Effector memory CD4-positive, alpha-beta T cell (primary cell): ENCODE measurements around the gene TRIM58.

Experiments
- DNase-seq, 3 donors: peaks; one replicate each; pipeline ENCODE4 v3.0.0-alpha.2; 2020
- H3K27ac ChIP-seq: 2 replicates; pipeline ENCODE4 v1.7.0; 2013; ENCODE audit warnings: mild to moderate bottlenecking, low read length, moderate library complexity; ENCODE audit not compliant: insufficient read depth, poor library complexity, severe bottlenecking
- H3K27me3 ChIP-seq: replicated peaks from 2 replicates; pipeline ENCODE4 v1.7.0; 2013; ENCODE audit warnings: mild to moderate bottlenecking, low read length; ENCODE audit not compliant: insufficient read depth, control insufficient read depth, poor library complexity, severe bottlenecking
- H3K36me3 ChIP-seq: 2 replicates; pipeline ENCODE4 v1.7.0; 2013; ENCODE audit warnings: mild to moderate bottlenecking, low read length, moderate library complexity; ENCODE audit not compliant: control insufficient read depth, insufficient read depth
- H3K4me1 ChIP-seq: 2 replicates; pipeline ENCODE4 v1.7.0; 2013; ENCODE audit warnings: low read length, mild to moderate bottlenecking; ENCODE audit not compliant: control insufficient read depth, insufficient read depth, poor library complexity, severe bottlenecking
- H3K4me3 ChIP-seq: 2 replicates; pipeline ENCODE4 v1.7.0; 2013; ENCODE audit warnings: low read length, low read depth, mild to moderate bottlenecking; ENCODE audit not compliant: insufficient read depth, poor library complexity, severe bottlenecking
- H3K9me3 ChIP-seq: 2 replicates; pipeline ENCODE4 v1.7.0; 2013; ENCODE audit warnings: mild to moderate bottlenecking, low read length, moderate library complexity; ENCODE audit not compliant: control insufficient read depth
- total RNA-seq, 3 donors: gene quantifications; one replicate each; lab custom pipeline; 2026; lab: John Stamatoyannopoulos, UW

TRIM58 gene, protein sequence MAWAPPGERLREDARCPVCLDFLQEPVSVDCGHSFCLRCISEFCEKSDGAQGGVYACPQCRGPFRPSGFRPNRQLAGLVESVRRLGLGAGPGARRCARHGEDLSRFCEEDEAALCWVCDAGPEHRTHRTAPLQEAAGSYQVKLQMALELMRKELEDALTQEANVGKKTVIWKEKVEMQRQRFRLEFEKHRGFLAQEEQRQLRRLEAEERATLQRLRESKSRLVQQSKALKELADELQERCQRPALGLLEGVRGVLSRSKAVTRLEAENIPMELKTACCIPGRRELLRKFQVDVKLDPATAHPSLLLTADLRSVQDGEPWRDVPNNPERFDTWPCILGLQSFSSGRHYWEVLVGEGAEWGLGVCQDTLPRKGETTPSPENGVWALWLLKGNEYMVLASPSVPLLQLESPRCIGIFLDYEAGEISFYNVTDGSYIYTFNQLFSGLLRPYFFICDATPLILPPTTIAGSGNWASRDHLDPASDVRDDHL
- total RNA-seq = 0 to 0.19 (median 0.09) reads per million in 3 donors

DNA sequence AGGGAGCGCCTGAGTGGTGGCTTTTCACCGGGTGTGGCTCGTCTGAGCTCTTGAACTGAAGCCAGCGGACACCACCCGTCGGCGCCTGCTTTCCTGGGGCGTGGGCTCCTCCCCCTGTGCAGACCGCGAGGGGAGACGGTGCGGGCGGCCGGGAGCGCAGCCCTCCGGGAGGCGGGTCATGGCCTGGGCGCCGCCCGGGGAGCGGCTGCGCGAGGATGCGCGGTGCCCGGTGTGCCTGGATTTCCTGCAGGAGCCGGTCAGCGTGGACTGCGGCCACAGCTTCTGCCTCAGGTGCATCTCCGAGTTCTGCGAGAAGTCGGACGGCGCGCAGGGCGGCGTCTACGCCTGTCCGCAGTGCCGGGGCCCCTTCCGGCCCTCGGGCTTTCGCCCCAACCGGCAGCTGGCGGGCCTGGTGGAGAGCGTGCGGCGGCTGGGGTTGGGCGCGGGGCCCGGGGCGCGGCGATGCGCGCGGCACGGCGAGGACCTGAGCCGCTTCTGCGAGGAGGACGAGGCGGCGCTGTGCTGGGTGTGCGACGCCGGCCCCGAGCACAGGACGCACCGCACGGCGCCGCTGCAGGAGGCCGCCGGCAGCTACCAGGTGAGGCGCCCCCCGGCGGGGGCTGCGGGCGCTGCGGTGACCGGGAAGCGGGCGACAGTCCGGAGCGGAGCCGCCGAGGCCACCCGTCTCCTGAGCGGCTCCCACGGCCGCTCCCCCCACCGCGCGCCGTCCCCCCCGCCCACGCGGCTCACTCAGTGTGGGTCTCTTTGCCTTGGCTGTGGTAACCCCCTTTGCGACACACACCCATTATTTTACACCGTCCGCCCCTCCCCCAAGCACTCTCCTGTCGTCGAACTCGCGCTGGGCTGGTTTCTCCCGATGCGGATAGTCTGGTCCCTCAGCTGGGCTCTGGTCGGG is at the start of gene TRIM58:
TSS of gene TRIM58 (plus strand) at position 119 of the 916 bp plus-strand sequence. CDS start at position 179, 60 bp downstream.
- H3K27me3 ChIP-seq = peaks cover 5% of the 10 kb centered on the region
- H3K4me1 ChIP-seq = peaks cover 6% of the 10 kb centered on the region
- no peak for DNase-seq
- no peaks in the 10 kb centered on the region for H3K9me3 ChIP-seq
- H3K36me3 ChIP-seq = no peaks in the 10 kb centered on the region
- H3K27ac ChIP-seq = no peak within 1 kb of the TSS
- peak within 1 kb of the TSS; percentile 40 for H3K4me3 ChIP-seq

DNA sequence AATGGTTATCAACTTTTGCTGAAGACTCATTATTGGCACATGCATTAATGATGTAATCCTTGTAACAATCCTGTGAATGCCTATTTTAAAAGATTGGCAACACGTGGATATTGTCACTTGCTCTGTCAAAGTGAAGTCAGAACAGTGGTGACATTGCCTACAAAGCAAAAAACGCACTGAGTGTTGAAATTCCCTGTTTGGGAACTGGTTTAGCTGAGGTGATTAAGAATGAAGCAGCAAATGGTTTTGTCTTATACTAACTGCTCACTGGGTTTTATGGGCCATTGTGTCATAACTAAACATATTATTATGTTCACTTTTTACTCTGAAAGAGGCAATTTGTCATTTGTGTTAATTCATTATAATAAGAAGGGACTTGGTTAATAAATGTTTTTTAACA is 44.4 kb upstream of the TRIM58 start:
- no peaks in the 10 kb centered on the region for H3K27me3 ChIP-seq
- H3K27ac ChIP-seq = no peak overlapping the region
- no peaks in the 10 kb centered on the region for H3K9me3 ChIP-seq
- no peak overlapping the region for H3K4me3 ChIP-seq
- no peaks in the 10 kb centered on the region for H3K4me1 ChIP-seq
- H3K36me3 ChIP-seq = no peaks in the 10 kb centered on the region
- DNase-seq = no peak

DNA sequence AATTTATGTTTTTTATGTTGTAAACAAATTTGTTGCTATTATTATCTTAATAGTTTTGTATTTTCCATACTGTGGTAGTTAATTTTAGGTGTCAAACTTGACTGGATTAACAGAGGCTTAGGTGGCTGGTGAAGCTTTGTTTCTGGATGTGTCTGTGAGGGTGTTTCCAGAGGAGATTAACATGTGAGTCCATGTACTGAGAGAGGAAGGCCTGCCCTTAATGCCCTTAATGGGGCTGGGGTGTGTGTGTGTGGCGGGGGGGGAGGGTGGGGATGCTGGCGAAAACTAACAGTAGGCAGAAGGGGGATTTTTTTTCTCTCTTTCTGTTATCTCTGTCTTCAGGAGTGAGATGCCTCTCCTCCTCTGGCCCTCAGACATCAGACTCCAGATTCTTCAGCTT is 34.9 kb upstream of the TRIM58 start:
- Histone ChIP-seq H3K4me1 (no peaks in the 10 kb centered on the region), H3K4me3 (no peak overlapping the region), H3K9me3 (no peaks in the 10 kb centered on the region), H3K36me3 (no peaks in the 10 kb centered on the region), H3K27me3 (no peaks in the 10 kb centered on the region), H3K27ac (no peak overlapping the region)
- no peak for DNase-seq

DNA sequence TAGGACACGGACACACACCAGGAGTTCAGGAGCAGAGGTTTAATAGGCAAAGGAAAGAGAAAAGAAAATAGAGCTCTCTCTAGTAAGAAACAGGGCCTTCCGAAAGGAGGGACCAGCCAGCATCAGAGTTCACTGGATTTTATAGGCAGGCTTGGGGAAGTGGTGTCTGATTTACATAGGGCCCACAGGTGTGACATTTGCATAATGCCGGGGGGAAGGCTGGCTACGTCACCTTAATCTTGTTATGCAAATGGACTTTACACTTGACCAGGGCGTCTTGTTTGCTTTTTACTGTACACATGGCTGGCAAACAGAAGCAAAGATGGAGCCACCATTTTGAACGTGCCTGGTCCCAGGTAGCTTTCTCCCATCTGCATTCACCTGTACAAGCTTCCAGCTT is 33.0 kb upstream of the TRIM58 start, which contains the start of gene OR14A16:
TSS of gene OR14A16 (minus strand) at position 97 of the 400 bp plus-strand sequence. CDS start 8,390 bp downstream, outside the sequence.
- no peak within 1 kb of the TSS for H3K4me3 ChIP-seq
- H3K36me3 ChIP-seq = no peaks in the 10 kb centered on the region
- H3K9me3 ChIP-seq = no peaks in the 10 kb centered on the region
- H3K4me1 ChIP-seq = no peaks in the 10 kb centered on the region
- no peak within 1 kb of the TSS for H3K27ac ChIP-seq
- DNase-seq = no peak
- H3K27me3 ChIP-seq = no peaks in the 10 kb centered on the region

DNA sequence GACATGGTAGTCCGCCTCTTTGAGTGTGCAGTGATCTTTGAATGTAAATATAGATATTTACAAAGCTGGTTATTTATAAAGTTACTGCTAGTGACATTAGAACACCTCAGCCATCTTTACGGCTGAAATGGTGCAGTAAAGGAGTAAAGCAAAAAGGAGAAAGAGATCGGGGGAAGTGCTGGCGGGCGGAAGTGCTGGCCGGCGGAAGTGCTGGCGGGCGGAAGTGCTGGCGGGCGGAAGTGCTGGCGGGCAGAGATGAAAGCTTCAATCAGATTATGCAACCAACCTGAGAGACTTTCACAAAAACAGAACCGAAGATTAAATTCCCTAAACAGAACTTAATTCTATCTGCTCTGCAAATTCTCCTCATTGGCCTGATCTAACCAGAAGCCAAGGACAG is 31.6 kb upstream of the TRIM58 start:
- no peaks in the 10 kb centered on the region for H3K9me3 ChIP-seq
- no peaks in the 10 kb centered on the region for H3K4me1 ChIP-seq
- no peaks in the 10 kb centered on the region for H3K27me3 ChIP-seq
- no peak overlapping the region for H3K27ac ChIP-seq
- no peak for DNase-seq
- H3K4me3 ChIP-seq = no peak overlapping the region
- no peaks in the 10 kb centered on the region for H3K36me3 ChIP-seq

DNA sequence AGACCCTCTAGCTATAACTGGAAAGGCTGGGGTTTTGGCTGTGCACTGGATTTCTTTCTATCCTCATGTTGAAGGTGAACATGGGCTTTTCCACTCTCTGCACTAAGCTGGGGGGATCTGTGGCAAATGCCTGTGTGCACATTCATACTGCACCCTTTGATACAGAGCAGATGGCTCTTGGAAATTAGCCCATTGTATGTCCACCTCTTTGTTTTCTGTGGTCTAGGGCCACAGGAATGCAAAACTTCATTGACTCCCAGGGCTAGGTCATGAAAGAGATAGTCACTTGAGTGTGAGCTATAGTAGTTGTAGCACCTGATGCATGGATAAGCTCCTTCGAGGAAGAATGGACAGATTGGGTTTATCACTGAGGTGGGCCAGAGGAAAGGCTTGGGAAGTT is 27.3 kb upstream of the TRIM58 start:
- Histone ChIP-seq H3K36me3 (no peaks in the 10 kb centered on the region), H3K4me3 (no peak overlapping the region), H3K9me3 (no peaks in the 10 kb centered on the region), H3K27me3 (no peaks in the 10 kb centered on the region), H3K27ac (no peak overlapping the region), H3K4me1 (no peaks in the 10 kb centered on the region)
- no peak for DNase-seq

DNA sequence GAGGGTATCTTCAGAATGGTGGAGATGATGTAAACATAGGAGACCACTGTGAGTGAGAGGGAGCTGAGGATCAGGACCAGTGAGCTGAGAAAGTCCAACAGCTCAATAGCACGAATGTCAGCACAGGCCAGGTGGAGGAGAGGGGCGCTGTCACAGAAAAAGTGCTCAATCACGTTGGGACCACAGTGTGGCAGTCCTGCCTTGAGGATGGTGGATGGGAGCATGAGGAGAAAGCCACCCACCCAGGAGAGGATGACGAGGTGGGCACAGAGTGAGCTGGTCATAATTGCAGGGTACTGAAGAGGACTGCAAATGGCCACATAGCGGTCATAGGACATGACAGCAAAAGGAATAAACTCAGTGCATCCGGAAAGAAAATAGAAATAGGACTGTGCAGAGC is 23.4 kb upstream of the TRIM58 start:
- Histone ChIP-seq H3K4me1 (no peaks in the 10 kb centered on the region), H3K27me3 (no peaks in the 10 kb centered on the region), H3K36me3 (no peaks in the 10 kb centered on the region), H3K9me3 (no peaks in the 10 kb centered on the region), H3K4me3 (no peak overlapping the region), H3K27ac (no peak overlapping the region)
- DNase-seq = no peak

DNA sequence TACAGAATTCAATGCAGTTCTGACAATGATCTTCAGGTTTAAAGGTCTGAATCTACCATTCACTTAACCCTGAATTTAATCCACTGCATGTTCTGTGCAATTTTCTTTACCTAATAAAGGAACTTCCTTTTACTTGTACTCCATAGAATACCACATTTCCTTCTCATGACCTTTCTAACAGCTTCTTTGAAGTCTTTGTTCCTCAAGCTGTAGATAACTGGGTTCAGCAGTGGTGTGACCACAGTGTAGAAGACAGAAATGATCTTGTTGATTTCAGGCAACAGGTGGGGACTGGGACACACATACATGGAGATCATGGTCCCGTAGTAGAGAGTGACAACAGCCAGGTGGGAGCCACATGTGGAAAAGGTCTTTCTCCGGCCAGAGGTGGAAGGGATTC is 16.2 kb upstream of the TRIM58 start:
- no peak overlapping the region for H3K4me3 ChIP-seq
- no peak overlapping the region for H3K27ac ChIP-seq
- H3K27me3 ChIP-seq = no peaks in the 10 kb centered on the region
- no peak for DNase-seq
- H3K4me1 ChIP-seq = no peaks in the 10 kb centered on the region
- no peaks in the 10 kb centered on the region for H3K9me3 ChIP-seq
- no peaks in the 10 kb centered on the region for H3K36me3 ChIP-seq

DNA sequence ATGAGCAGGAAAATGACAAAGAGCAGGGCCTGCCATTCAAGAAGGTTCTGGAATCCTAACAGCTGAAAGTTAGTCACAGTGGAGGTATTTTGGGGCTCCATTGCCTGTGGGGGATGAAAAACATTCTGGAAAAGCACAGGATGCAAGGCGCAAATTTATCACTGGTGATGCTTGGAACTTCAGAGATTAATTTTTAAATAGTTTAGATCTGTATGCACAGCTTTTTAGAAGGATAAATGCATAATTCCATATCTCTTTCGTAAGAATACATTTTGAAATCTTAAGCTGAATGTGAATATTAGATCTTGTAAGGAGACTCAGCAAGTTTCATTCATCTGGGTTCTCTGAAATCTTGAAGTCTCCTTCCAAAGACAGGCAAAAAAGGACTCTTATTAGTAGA is 15.2 kb upstream of the TRIM58 start, which contains the start of gene OR11L1:
TSS of gene OR11L1 (minus strand) at position 101 of the 400 bp plus-strand sequence. CDS start at position 101, 0 bp downstream.
- no peaks in the 10 kb centered on the region for H3K4me1 ChIP-seq
- no peaks in the 10 kb centered on the region for H3K9me3 ChIP-seq
- H3K4me3 ChIP-seq = no peak within 1 kb of the TSS
- H3K27ac ChIP-seq = no peak within 1 kb of the TSS
- H3K27me3 ChIP-seq = no peaks in the 10 kb centered on the region
- no peaks in the 10 kb centered on the region for H3K36me3 ChIP-seq
- DNase-seq = no peak
